Measurements from ENCODE around the gene LARP4. TPM values are rescaled to one million over a fixed set of nuclear protein-coding genes. Genes with fewer than 3 reads are reported as not detected.
"Not testable (repeated sequence)": the region's sequence is repeated elsewhere in the genome, so short reads cannot be mapped to it uniquely, and the experiment has no call there.

The LARP4 gene
- total RNA-seq, 1 donor from 2014 or later = 63.8 TPM

DNA sequence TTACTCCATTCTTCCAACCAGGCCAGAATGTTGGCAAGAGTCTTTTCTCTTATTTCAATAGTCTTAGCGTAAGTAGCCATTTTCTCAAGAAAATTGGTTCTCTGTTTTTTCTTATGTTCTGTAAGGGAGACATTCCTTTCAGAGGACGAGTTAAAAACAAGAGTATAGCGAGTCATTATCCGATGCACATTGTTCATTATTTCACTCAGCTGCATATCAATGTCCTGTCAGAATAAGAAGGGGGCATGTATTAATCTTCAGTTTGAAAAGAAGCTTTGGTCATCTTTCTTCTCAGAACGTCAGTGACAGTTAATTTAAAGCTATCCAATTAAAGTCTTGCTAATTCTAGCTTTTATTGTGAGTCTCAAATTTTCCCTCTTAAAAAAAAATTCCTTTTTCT, 37.5 kb upstream of the LARP4 start:
- TF ChIP-seq, protein P1, sequence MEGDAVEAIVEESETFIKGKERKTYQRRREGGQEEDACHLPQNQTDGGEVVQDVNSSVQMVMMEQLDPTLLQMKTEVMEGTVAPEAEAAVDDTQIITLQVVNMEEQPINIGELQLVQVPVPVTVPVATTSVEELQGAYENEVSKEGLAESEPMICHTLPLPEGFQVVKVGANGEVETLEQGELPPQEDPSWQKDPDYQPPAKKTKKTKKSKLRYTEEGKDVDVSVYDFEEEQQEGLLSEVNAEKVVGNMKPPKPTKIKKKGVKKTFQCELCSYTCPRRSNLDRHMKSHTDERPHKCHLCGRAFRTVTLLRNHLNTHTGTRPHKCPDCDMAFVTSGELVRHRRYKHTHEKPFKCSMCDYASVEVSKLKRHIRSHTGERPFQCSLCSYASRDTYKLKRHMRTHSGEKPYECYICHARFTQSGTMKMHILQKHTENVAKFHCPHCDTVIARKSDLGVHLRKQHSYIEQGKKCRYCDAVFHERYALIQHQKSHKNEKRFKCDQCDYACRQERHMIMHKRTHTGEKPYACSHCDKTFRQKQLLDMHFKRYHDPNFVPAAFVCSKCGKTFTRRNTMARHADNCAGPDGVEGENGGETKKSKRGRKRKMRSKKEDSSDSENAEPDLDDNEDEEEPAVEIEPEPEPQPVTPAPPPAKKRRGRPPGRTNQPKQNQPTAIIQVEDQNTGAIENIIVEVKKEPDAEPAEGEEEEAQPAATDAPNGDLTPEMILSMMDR (IDR thresholded peaks at IDR 0.05; ENCODE audit: insufficient read depth, low read depth, low read length) = no peak
- TF ChIP-seq EZH2 (IDR thresholded peaks at IDR 0.05; ENCODE audit: insufficient read depth, low read length) = no peak
- FAIRE-seq (no peak), DNase-seq (ENCODE audit: low read depth) (no peak)
- H3K27ac ChIP-seq (ENCODE audit: low read depth, low read length) = no peak overlapping the region
- Mint-ChIP-seq H3K4me3 (ENCODE audit: unreplicated experiment) (no peak overlapping the region), H3K27me3 (ENCODE audit: low read depth, unreplicated experiment) (no peaks in the 10 kb centered on the region), H3K27ac (ENCODE audit: unreplicated experiment) (no peak overlapping the region), H3K4me1 (ENCODE audit: low read depth, unreplicated experiment) (peaks cover 3% of the 10 kb centered on the region), H3K36me3 (ENCODE audit: low read depth, unreplicated experiment) (no peaks in the 10 kb centered on the region), H3K9me3 (ENCODE audit: unreplicated experiment) (no peaks in the 10 kb centered on the region)
- H3K9ac ChIP-seq (ENCODE audit: low read length) = no peak overlapping the region
- no peak overlapping the region for H2AFZ ChIP-seq (ENCODE audit: low read depth, low read length)
- H3K4me1 ChIP-seq (ENCODE audit: insufficient read depth, low read length) = no peaks in the 10 kb centered on the region
- H4K20me1 ChIP-seq (ENCODE audit: insufficient read depth, low read length) = no peaks in the 10 kb centered on the region
- H3K4me2 ChIP-seq (ENCODE audit: low read length) = no peak overlapping the region
- H3K9me3 ChIP-seq (ENCODE audit: insufficient read depth, low read depth, low read length) = no peaks in the 10 kb centered on the region
- H3K4me3 ChIP-seq (ENCODE audit: insufficient read depth, low read depth, low read length) = no peak overlapping the region
- H3K36me3 ChIP-seq (ENCODE audit: insufficient read depth, low read length) = no peaks in the 10 kb centered on the region
- no peaks in the 10 kb centered on the region for H3K79me2 ChIP-seq (ENCODE audit: insufficient read depth, low read length)
- H3K27me3 ChIP-seq (ENCODE audit: insufficient read depth, low read length) = no peaks in the 10 kb centered on the region

DNA sequence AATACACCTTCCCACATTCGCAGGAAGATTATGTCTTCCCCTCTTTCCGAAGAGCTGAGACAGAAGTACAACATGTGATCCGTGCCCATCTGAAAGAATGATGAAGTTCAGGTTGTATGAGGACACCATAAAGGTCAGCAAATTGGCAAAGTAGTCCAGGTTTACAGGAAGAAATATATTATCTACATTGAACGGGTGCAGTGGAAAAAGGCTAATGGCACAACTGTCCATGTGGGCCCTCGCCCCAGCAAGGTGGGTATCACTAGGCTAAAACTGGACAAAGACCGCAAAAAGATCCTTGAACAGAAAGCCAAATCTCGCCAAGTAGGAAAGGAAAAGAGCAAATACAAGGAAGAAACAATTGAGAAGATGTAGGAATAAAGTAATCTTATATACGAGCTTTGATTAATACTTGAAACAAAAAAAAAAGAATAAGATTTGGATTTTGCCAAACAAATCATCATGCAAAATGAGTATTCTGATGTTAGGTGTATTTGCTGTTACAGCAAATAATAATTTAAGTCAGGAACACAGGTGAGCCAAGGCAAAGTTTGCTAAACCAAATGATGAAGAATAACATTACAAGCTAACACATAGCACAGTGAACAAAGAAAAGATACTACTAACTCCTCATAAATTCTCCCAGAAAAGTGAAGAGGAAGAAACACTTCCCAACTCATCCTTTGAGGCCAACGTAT, 34.8 kb upstream of the LARP4 start:
- no peaks in the 10 kb centered on the region for H3K4me1 Mint-ChIP-seq (ENCODE audit: low read depth, unreplicated experiment)
- H3K9ac ChIP-seq (ENCODE audit: low read length) = no peak overlapping the region
- H3K27ac Mint-ChIP-seq (ENCODE audit: unreplicated experiment) = no peak overlapping the region
- H3K27me3 ChIP-seq (ENCODE audit: insufficient read depth, low read length) = no peaks in the 10 kb centered on the region
- no peak overlapping the region for H3K4me3 Mint-ChIP-seq (ENCODE audit: unreplicated experiment)
- H3K9me3 Mint-ChIP-seq (ENCODE audit: unreplicated experiment) = no peaks in the 10 kb centered on the region
- no peaks in the 10 kb centered on the region for H3K36me3 Mint-ChIP-seq (ENCODE audit: low read depth, unreplicated experiment)
- H3K79me2 ChIP-seq (ENCODE audit: insufficient read depth, low read length) = no peaks in the 10 kb centered on the region
- H3K4me1 ChIP-seq (ENCODE audit: insufficient read depth, low read length) = no peaks in the 10 kb centered on the region
- no peaks in the 10 kb centered on the region for H3K27me3 Mint-ChIP-seq (ENCODE audit: low read depth, unreplicated experiment)
- no peak for TF ChIP-seq EZH2 (IDR thresholded peaks at IDR 0.05; ENCODE audit: insufficient read depth, low read length)
- TF ChIP-seq, protein P1 (IDR thresholded peaks at IDR 0.05; ENCODE audit: insufficient read depth, low read depth, low read length) = no peak
- H2AFZ ChIP-seq (ENCODE audit: low read depth, low read length) = no peak overlapping the region
- H4K20me1 ChIP-seq (ENCODE audit: insufficient read depth, low read length) = no peaks in the 10 kb centered on the region
- H3K4me2 ChIP-seq (ENCODE audit: low read length) = no peak overlapping the region
- DNase-seq (ENCODE audit: low read depth) = no peak
- H3K4me3 ChIP-seq (ENCODE audit: insufficient read depth, low read depth, low read length) = no peak overlapping the region
- no peak overlapping the region for H3K27ac ChIP-seq (ENCODE audit: low read depth, low read length)
- H3K36me3 ChIP-seq (ENCODE audit: insufficient read depth, low read length) = no peaks in the 10 kb centered on the region
- no peaks in the 10 kb centered on the region for H3K9me3 ChIP-seq (ENCODE audit: insufficient read depth, low read depth, low read length)
- FAIRE-seq = no peak

DNA sequence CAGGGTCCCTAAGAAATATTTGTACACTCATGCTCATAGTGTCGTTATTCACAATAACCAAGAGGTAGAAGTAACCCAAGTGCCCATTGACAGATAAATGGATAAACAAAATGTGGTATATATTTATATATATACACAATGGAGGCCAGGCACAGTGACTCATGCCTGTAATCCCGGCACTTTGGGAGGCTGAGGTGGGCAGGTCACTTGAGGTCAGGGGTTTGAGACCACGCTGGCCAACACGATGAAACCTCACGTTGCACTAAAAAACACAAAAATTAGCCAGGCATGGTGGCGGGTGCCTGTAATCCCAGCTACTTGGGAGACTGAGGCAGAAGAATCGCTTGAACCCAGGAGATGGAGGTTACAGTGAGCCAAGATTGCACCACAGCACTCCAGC, 30.0 kb upstream of the LARP4 start:
- H3K4me1 Mint-ChIP-seq (ENCODE audit: low read depth, unreplicated experiment); H3K9me3 ChIP-seq (ENCODE audit: insufficient read depth, low read depth, low read length); H3K4me3 Mint-ChIP-seq (ENCODE audit: unreplicated experiment); H4K20me1 ChIP-seq (ENCODE audit: insufficient read depth, low read length); DNase-seq (ENCODE audit: low read depth); H3K36me3 ChIP-seq (ENCODE audit: insufficient read depth, low read length); H3K27ac ChIP-seq (ENCODE audit: low read depth, low read length); H3K9ac ChIP-seq (ENCODE audit: low read length); H3K36me3 Mint-ChIP-seq (ENCODE audit: low read depth, unreplicated experiment); H3K79me2 ChIP-seq (ENCODE audit: insufficient read depth, low read length); H3K4me3 ChIP-seq (ENCODE audit: insufficient read depth, low read depth, low read length); H3K4me1 ChIP-seq (ENCODE audit: insufficient read depth, low read length); H3K27me3 Mint-ChIP-seq (ENCODE audit: low read depth, unreplicated experiment); H2AFZ ChIP-seq (ENCODE audit: low read depth, low read length); FAIRE-seq; H3K27ac Mint-ChIP-seq (ENCODE audit: unreplicated experiment); H3K27me3 ChIP-seq (ENCODE audit: insufficient read depth, low read length); H3K9me3 Mint-ChIP-seq (ENCODE audit: unreplicated experiment); H3K4me2 ChIP-seq (ENCODE audit: low read length): not testable (repeated sequence)

All from astrocyte (in vitro differentiated cells and primary cell).